Dermis microvascular lymphatic vessel endothelial cell (primary cell): ENCODE measurements around the gene LYPD3. TPM values are rescaled to one million over a fixed set of nuclear protein-coding genes. Genes with fewer than 3 reads are reported as not detected.
"Not testable (repeated sequence)": the region's sequence is repeated elsewhere in the genome, so short reads cannot be mapped to it uniquely, and the experiment has no call there.

ENCODE experiments used
- DNase-seq, 2 donors: peaks; one replicate each; pipeline versions ENCODE4 v3.0.0 to v3.0.0-alpha.2; 2010; ENCODE audit warnings: low read depth in 2 of 2
- total RNA-seq: library from RNA; depleted of rRNA; stranded (reverse); fragments of >200 nt; gene quantifications from 2 replicates; pipeline ENCODE4 v1.2.1, GENCODE V29; 2014

LYPD3 gene
- total RNA-seq: 0.26 and 0.51 TPM in 2 replicates

- no peak for DNase-seq
Measured at GRCh38 chr19:43465468-43466120, at the start of gene LYPD3. TSS of gene LYPD3 (minus strand) at chr19:43465608. CDS start at chr19:43465571, 37 bp downstream.

DNA sequence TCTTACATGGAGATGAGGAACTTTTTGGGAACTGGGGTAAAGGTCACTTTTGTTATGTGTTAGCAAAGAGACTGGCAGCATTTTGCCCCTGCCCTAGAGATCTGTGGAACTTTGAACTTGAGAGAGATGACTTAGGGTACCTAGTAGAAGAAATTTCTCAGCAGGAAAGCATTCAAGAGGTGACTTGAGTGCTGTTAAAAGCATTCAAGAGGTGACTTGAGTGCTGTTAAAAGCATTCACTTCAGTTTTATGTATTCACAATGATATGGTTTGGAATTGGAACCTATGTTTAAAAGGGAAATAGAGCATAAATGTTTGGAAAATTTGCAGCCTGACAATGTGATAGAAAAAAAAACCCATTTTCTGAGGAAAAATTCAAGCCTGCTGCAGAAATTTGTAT, 47.0 kb upstream of the LYPD3 start:
- not testable (repeated sequence) for DNase-seq

DNA sequence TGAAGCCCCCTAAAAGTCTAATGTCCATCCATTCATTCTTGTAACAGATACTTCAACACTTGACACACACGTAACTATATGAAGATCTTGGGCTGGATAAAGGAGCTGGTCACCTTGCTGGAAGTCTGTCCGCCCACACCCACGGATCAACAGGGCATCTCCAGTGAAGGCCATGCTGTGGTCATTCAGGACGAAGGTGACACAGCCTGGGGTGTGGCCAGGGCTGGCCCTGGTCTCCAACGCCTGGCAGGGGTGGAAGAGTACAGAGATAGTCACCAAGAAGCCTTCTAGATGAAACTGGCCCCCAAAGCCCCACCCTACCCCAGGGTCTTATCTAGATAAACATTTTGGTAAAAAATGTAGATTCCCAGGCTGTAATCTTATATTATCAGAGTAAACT, 45.9 kb upstream of the LYPD3 start:
- no peak for DNase-seq

DNA sequence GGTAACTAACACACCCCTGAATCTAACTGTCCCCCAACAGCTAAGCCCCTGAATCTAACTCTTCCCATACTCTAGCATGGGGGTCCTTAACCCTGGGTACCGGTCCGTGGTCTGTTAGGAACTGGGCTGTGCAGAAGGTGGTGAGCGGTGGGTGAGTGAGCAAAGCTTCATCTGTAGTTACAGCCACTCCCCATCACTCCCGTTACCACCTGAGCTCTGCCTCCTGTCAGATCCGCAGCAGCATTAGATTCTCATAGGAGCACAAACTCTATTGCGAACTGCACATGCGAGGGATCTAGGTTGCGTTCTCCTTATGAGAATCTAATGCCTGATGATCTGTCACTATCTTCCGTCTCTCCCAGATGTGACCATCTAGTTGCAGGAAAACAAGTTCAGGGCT, 45.3 kb upstream of the LYPD3 start:
- DNase-seq: no peak

- no peak for DNase-seq
Measured at GRCh38 chr19:43507880-43508279, 42.5 kb upstream of the LYPD3 start.

DNA sequence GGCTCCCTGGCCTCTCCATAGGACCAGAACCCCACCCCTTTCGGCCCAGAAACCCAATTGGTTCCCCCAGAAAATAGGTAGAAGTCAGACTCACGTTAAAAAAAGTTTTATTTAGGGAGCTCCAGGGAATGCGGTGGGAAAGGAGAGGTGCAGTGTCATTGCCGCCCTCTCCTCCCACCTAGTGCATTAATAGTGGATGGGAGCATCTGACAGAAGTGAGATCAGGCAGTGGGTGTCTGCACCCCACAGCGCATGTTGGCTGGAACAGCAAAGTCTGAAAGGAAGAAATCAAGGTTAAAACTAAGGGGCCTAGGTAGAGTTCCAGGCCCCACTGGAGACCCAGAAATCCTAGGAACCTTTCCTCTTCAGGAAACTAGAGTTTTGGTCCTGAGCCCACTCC, 41.2 kb upstream of the LYPD3 start:
- DNase-seq: no peak

GRCh38 chr19:43505941-43506340, 40.5 kb upstream of the LYPD3 start:
- no peak for DNase-seq

GRCh38 chr19:43505186-43505456, 39.7 kb upstream of the LYPD3 start:
- DNase-seq: no peak

GRCh38 chr19:43504426-43505185, 39.2 kb upstream of the LYPD3 start, which contains the start of gene PHLDB3:
TSS of gene PHLDB3 (minus strand) at chr19:43504746. CDS start at chr19:43504118, 628 bp downstream.
- DNase-seq: no peak

DNA sequence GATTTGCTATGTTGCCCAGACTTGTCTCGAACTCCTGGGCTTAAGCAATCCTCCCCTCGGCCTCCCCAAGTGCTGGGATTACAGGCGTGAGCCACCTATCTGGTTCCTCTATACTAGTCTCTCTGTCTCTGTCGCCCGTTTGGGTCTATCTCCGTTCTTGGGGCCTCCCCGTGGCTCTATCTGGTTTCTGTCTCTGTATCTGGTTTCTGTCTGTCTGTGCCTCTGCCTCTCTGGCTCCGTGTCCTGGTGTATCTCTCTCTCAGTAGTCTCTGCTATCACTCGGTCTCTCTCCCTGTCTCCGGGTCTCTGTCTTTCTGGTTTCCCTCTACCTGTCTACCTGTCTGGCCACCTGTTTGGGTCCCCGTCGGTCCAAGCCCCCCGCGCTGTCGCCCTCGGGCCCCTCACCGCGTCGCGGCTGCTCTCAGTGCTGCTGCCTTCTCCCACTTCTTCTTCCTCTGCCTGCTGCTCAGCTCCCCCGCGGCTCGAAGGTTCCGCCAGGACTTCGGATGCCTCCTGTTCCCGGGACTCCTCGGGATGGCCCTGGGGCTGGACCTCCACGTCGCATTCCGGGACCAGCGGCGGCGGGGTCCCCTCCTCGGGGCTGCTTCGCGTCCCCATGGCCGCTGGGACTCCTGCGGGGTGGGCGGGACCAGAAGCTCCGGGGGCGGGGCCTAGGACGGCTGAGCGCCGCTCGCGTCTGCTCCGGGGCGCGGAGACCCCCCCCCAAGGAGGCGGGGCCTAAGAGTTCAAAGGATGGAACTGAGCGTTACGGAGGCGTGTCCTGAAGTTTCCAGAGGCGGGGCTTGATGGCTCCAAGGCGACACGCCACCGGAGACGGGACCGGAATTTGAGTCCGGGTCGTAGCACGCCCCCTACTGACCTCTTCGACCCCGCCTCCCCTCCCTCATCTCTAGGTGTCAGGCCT, 38.4 kb upstream of the LYPD3 start:
- DNase-seq: peak; percentile 89 to 94

DNA sequence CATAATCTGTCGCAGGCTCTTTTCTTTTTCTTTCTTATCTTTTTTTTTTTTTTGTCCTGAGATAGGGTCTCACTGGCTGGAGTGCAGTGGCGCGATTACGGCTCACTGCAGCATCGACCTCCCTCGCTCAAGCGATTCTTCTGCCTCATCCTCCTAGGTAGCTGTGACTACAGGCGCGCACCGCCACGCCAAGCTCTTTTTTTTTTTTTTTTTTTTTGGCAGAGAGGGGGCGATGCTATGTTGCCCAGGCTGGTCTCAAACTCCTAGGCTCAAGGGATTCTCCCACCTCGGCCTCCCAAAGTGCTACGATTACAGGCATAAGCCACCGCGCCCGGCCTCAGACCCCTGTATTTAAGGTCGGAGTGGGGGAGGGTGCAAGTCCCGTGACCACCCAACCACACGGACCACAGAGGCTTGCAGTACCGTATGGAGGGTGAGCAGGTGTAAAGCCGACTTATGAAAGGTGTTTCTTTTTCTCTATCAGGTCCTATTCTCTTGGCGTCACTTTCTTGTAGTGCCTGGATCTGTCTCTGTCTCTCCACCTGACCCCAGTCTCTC, 37.1 kb upstream of the LYPD3 start:
- DNase-seq: no peak

GRCh38 chr19:43501661-43502418, 36.4 kb upstream of the LYPD3 start:
- DNase-seq: no peak

GRCh38 chr19:43499042-43499441, 33.6 kb upstream of the LYPD3 start:
- no peak for DNase-seq

DNA sequence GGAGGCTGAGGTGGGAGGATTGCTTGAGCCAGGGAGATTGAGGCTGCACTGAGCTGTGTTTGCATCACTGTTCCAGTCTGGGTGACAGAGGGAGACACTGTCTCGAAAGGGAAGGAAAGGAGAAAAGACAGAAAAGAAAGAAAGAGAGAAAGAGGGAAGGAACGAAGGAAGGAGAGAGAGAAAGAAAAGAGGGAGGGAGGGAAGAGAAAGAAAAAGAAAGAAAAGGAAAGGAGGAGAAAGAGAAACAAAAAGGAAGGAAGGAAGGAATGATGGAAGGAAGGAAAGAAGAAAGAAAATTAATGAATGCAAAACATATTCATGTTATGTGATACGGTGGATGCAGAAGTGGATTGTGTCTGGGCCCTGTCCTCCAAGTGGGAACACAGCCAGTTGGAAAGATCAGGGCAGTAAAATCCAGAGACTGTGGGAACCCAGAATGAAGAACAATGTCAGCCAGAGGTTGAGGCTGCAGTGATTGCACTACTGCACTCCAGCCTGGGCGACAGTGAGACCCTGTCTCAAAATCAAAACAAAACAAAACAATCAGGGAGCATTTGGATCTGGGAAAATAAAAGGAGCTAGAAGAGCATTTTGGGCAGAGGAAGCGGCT, 32.9 kb upstream of the LYPD3 start:
- no peak for DNase-seq

GRCh38 chr19:43496960-43497359, 31.6 kb upstream of the LYPD3 start:
- DNase-seq: no peak

- no peak for DNase-seq
Measured at GRCh38 chr19:43495082-43495481, 29.7 kb upstream of the LYPD3 start.

- no peak for DNase-seq
Measured at GRCh38 chr19:43490759-43491158, 25.4 kb upstream of the LYPD3 start.

DNA sequence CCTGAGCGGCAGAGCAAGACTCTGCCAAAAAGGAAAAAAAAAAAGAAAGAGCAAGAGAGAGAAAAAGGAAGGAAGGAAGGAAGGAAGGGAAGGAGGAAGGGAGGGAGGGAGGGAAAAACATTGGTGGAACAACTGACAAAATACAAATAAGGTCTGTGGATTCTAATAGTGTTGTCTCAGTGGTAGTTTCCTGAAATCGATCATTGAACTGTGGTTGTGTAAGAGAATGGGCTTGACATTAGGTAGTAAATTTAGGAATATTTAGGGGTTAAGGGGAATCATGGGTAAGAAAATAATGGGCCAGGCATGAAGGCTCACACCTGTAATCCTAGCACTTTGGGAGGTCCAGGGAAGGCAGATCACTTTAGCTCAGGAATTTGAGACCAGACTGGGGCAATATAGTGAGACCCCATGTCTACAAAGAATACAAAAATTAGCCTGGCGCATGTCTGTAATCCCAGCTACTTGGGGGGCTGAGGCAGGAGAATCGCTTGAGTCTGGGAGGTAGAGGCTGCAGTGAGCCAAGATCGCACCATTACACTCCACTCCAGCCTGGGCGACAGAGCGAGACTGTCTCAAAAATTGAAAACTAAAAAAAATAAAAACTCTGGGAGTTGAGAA, 24.7 kb upstream of the LYPD3 start:
- DNase-seq: no peak

DNA sequence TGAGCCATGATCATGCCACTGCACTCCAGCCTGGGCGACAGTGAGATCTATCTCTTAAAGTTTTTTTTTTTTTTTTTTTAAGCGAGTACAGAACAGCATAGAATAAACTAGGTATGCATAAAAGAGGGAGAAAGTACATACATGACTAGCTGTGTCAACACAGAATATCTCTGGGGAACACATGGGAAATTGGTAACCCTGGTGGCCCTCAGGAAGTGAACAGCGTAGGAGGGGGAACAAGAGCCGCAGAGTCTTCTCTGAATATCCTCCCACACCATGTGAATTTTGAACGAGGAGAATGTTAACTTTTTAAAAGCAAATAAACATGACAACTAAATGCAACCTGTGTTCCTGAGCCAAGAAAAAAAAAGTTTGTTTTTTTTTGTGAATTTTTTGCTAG, 23.9 kb upstream of the LYPD3 start:
- DNase-seq: peak in 1 of 2 donors; percentile 58

- no peak for DNase-seq
Measured at GRCh38 chr19:43488179-43488578, 22.8 kb upstream of the LYPD3 start.
